GM13977 (cell line): ENCODE results near the gene IPO7.

ENCODE experiments used
- DNase-seq: peaks from one replicate; pipeline ENCODE4 v3.0.0; 2012; ENCODE audit warnings: low spot score
- CTCF ChIP-seq: IDR thresholded peaks from 2 replicates; pipeline ENCODE4 v1.5.1; 2012; ENCODE audit warnings: mild to moderate bottlenecking, control low read depth; ENCODE audit not compliant: insufficient read depth; ENCODE audit errors: extremely low read depth, missing control alignments
- in situ Hi-C: fragments of 300-500 bp; cut with MboI; formaldehyde crosslinking; loops from one replicate; pipeline ENCODE4 v1.12.0; 2022; ENCODE audit warnings: low sequenced_read_pairs, low pct_unique_long_range_greater_than_20kb, mixed read lengths, inconsistent platforms; ENCODE audit not compliant: unreplicated experiment

Gene IPO7

GRCh38 chr11:9493492-9493891 lies 109.0 kb downstream of the IPO7 start:
- in situ Hi-C loops = loop anchor here (10.0 kb wide), 1 partner anchor 309 kb away; no protein-coding TSS in a partner anchor
- no peak for DNase-seq
- no peak for TF ChIP-seq CTCF

GRCh38 chr11:9494316-9494715 lies 109.9 kb downstream of the IPO7 start:
- in situ Hi-C loops = loop anchor here (10.0 kb wide), 1 partner anchor 310 kb away; no protein-coding TSS in a partner anchor
- DNase-seq = no peak
- no peak for TF ChIP-seq CTCF

- TF ChIP-seq CTCF = no peak
- DNase-seq = no peak
- in situ Hi-C loops = loop anchor here (10.0 kb wide), 1 partner anchor 311 kb away; no protein-coding TSS in a partner anchor
Observed at GRCh38 chr11:9495803-9496514, 111.5 kb downstream of the IPO7 start.
